Fibroblast of peridontal ligament (primary cell): ENCODE data around the gene ALG14.
A peak's percentile ranks its signal among the peaks of the same experiment; 100 is the strongest.
"Not testable (repeated sequence)": the region's sequence is repeated elsewhere in the genome, so short reads cannot be mapped to it uniquely, and the experiment has no call there.

ENCODE experiments used
- DNase-seq: peaks from one replicate; pipeline ENCODE4 v3.0.0-alpha.2; 2010; ENCODE audit errors: extremely low read depth

The ALG14 gene

GRCh38 chr1:95088303-95088702, 15.6 kb upstream of the ALG14 start:
- no peak for DNase-seq

GRCh38 chr1:95086949-95087533, 14.3 kb upstream of the ALG14 start:
- DNase-seq, result peak; percentile 98

- no peak for DNase-seq
Observed at GRCh38 chr1:95085376-95085775, 12.6 kb upstream of the ALG14 start.

- DNase-seq, result peak; percentile 28
Observed at GRCh38 chr1:95084317-95085176, 11.8 kb upstream of the ALG14 start.

GRCh38 chr1:95080879-95081278, 8.1 kb upstream of the ALG14 start:
- no peak for DNase-seq

GRCh38 chr1:95080446-95080845, 7.7 kb upstream of the ALG14 start:
- DNase-seq, result no peak

GRCh38 chr1:95076034-95076433, 3.3 kb upstream of the ALG14 start:
- DNase-seq, result no peak

- no peak for DNase-seq
Observed at GRCh38 chr1:95073446-95073845, 695 bp upstream of the ALG14 start.

GRCh38 chr1:95072117-95072516, 634 bp downstream of the ALG14 start:
- no peak for DNase-seq

GRCh38 chr1:95071539-95071938, 1.2 kb downstream of the ALG14 start:
- peak; percentile 12 for DNase-seq

- no peak for DNase-seq
Observed at GRCh38 chr1:95069710-95070093, 3.0 kb downstream of the ALG14 start.

- DNase-seq, result no peak
Observed at GRCh38 chr1:95068956-95069709, 3.6 kb downstream of the ALG14 start.

- DNase-seq, result no peak
Observed at GRCh38 chr1:95067568-95067967, 5.2 kb downstream of the ALG14 start.

- DNase-seq, result no peak
Observed at GRCh38 chr1:95067062-95067461, 5.7 kb downstream of the ALG14 start.

- DNase-seq, result no peak
Observed at GRCh38 chr1:95061445-95062006, 11.2 kb downstream of the ALG14 start.

- DNase-seq, result no peak
Observed at GRCh38 chr1:95058974-95059373, 13.8 kb downstream of the ALG14 start.

GRCh38 chr1:95057351-95057750, 15.4 kb downstream of the ALG14 start:
- DNase-seq, result no peak

- DNase-seq, result no peak
Observed at GRCh38 chr1:95049935-95050334, 22.8 kb downstream of the ALG14 start.

- no peak for DNase-seq
Observed at GRCh38 chr1:95048317-95048716, 24.4 kb downstream of the ALG14 start.

GRCh38 chr1:95047624-95048023, 25.1 kb downstream of the ALG14 start:
- not testable (repeated sequence) for DNase-seq

- DNase-seq, result no peak
Observed at GRCh38 chr1:95046359-95046758, 26.4 kb downstream of the ALG14 start.
